ENCODE measurements around the gene ROBO2.

The ROBO2 gene

GRCh38 chr3:77052051-77052501 lies 12.2 kb downstream of the ROBO2 start:
- no peak for DNase-seq

GRCh38 chr3:77052733-77053670 lies 13.1 kb downstream of the ROBO2 start:
- no peak for DNase-seq

- DNase-seq, result no peak
Observed at GRCh38 chr3:77053795-77054194, 13.9 kb downstream of the ROBO2 start.

GRCh38 chr3:77055841-77056341 lies 16.0 kb downstream of the ROBO2 start:
- DNase-seq, result no peak

GRCh38 chr3:77059354-77059753 lies 19.5 kb downstream of the ROBO2 start:
- no peak for DNase-seq

GRCh38 chr3:77063423-77063822 lies 23.5 kb downstream of the ROBO2 start:
- DNase-seq, result no peak

- no peak for DNase-seq
Observed at GRCh38 chr3:77065750-77066149, 25.9 kb downstream of the ROBO2 start.

GRCh38 chr3:77066829-77067228 lies 26.9 kb downstream of the ROBO2 start:
- no peak for DNase-seq

- DNase-seq, result no peak
Observed at GRCh38 chr3:77068808-77069207, 28.9 kb downstream of the ROBO2 start.

- no peak for DNase-seq
Observed at GRCh38 chr3:77071364-77071763, 31.5 kb downstream of the ROBO2 start.

- DNase-seq, result no peak
Observed at GRCh38 chr3:77071809-77072208, 31.9 kb downstream of the ROBO2 start.

- no peak for DNase-seq
Observed at GRCh38 chr3:77072232-77072631, 32.3 kb downstream of the ROBO2 start.

GRCh38 chr3:77078279-77078678 lies 38.4 kb downstream of the ROBO2 start:
- no peak for DNase-seq

- DNase-seq, result no peak
Observed at GRCh38 chr3:77079988-77080610, 40.2 kb downstream of the ROBO2 start.

- DNase-seq, result no peak
Observed at GRCh38 chr3:77081240-77081661, 41.4 kb downstream of the ROBO2 start.

- DNase-seq, result no peak
Observed at GRCh38 chr3:77084511-77084910, 44.6 kb downstream of the ROBO2 start.

- no peak for DNase-seq
Observed at GRCh38 chr3:77086408-77086807, 46.5 kb downstream of the ROBO2 start.

GRCh38 chr3:77091809-77092208 lies 51.9 kb downstream of the ROBO2 start:
- DNase-seq, result no peak

- no peak for DNase-seq
Observed at GRCh38 chr3:77093101-77093500, 53.2 kb downstream of the ROBO2 start.

GRCh38 chr3:77096145-77096544 lies 56.2 kb downstream of the ROBO2 start:
- no peak for DNase-seq

GRCh38 chr3:77096966-77097890 lies 57.3 kb downstream of the ROBO2 start:
- no peak for DNase-seq

GRCh38 chr3:77102951-77103769 lies 63.3 kb downstream of the ROBO2 start:
- DNase-seq, result no peak

Measured in NCI-H526 treated with DMSO at 0.1 percent for 48 hours (cell line).